HG02852 (cell line): Measurements from ENCODE around the gene KCNE2.

ENCODE experiments used
- ATAC-seq: cut with Tn5 transposase; IDR thresholded peaks from one replicate; pipeline ENCODE4 v1.9.1; 2021; ENCODE audit warnings: mild to moderate bottlenecking, moderate library complexity; ENCODE audit not compliant: unreplicated experiment

Gene KCNE2

GRCh38 chr21:34363733-34364132, at the start of gene KCNE2:
KCNE2 (plus strand) TSS chr21:34364006; CDS start chr21:34370479, 6,473 bp downstream.
- ATAC-seq, result no peak

DNA sequence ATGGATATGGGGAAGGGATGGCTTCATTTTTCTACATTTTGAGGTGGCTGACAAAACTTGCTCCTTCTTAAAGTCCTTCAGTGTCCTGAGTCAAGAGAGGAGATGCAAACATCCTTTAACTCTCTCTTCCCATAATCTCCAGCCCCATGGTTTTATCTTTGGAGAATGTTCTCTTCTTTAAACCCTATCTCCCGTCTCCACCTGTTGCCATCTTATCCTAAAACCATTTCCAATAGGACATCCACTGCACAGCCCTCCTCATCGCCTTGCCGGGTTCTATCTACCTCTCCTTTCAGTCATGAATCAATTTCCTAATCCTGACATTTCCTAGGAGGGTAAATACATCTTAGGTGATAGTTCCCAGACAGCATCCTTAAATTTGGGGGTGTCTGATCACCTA, 44.2 kb upstream of the KCNE2 start:
- ATAC-seq, result no peak

GRCh38 chr21:34320011-34320410, 43.8 kb upstream of the KCNE2 start:
- ATAC-seq, result no peak

DNA sequence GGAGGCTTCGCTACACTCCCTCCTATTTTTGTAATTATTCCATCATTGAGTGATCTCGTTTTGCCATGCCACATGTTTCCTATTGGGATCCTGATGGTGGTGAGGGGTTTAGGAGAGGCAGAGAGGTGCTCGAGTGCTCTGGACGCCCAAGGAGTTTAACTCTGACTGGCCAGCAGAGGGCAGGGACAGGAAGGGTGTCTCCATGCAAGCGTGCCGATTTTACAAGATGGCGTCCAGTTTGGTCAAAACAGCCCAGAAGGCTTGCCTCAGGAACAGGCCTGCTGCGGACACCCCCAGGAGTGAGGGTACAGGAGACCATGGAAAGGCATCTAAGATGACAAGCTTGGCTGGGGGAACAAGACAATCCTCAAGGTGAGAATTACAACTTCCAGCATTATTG, 33.8 kb upstream of the KCNE2 start:
- no peak for ATAC-seq

- ATAC-seq, result no peak
These were observed 32.1 kb upstream of the KCNE2 start for GRCh38 chr21:34331726-34332125.

GRCh38 chr21:34332347-34332746, 31.5 kb upstream of the KCNE2 start:
- no peak for ATAC-seq

- ATAC-seq, result no peak
These were observed 30.6 kb upstream of the KCNE2 start for GRCh38 chr21:34333121-34333739.

- no peak for ATAC-seq
These were observed 28.5 kb upstream of the KCNE2 start for GRCh38 chr21:34335316-34335715.

GRCh38 chr21:34336245-34336644, 27.6 kb upstream of the KCNE2 start:
- ATAC-seq, result no peak

- no peak for ATAC-seq
These were observed 26.9 kb upstream of the KCNE2 start for GRCh38 chr21:34336756-34337391.

- no peak for ATAC-seq
These were observed 26.1 kb upstream of the KCNE2 start for GRCh38 chr21:34337741-34338140.

- no peak for ATAC-seq
These were observed 25.6 kb upstream of the KCNE2 start for GRCh38 chr21:34338226-34338625.

GRCh38 chr21:34340061-34340460, 23.7 kb upstream of the KCNE2 start:
- ATAC-seq, result no peak

GRCh38 chr21:34342476-34342875, 21.3 kb upstream of the KCNE2 start:
- no peak for ATAC-seq

- ATAC-seq, result no peak
These were observed 20.5 kb upstream of the KCNE2 start for GRCh38 chr21:34343347-34343746.

GRCh38 chr21:34343838-34344381, 19.9 kb upstream of the KCNE2 start:
- ATAC-seq, result no peak

DNA sequence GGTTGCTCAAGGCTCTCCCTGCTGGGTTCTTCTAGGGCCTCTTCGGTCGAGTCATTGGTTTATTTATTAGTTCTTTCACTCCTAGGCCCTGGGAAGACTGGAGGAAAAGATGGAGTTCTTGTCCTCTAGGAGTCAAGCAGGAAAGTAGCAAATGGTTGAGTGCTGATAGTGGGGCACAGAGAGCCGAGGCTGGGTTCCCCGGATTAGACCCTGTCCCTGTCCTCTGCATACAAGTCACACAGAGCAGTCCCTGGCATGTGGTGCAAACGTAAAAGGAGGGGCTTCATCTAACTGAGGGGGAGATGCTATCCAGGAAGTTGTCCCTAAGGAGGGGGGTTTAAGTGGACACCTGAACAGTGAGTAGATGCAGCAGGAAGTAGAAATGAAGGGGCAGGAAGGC, 19.2 kb upstream of the KCNE2 start:
- no peak for ATAC-seq

DNA sequence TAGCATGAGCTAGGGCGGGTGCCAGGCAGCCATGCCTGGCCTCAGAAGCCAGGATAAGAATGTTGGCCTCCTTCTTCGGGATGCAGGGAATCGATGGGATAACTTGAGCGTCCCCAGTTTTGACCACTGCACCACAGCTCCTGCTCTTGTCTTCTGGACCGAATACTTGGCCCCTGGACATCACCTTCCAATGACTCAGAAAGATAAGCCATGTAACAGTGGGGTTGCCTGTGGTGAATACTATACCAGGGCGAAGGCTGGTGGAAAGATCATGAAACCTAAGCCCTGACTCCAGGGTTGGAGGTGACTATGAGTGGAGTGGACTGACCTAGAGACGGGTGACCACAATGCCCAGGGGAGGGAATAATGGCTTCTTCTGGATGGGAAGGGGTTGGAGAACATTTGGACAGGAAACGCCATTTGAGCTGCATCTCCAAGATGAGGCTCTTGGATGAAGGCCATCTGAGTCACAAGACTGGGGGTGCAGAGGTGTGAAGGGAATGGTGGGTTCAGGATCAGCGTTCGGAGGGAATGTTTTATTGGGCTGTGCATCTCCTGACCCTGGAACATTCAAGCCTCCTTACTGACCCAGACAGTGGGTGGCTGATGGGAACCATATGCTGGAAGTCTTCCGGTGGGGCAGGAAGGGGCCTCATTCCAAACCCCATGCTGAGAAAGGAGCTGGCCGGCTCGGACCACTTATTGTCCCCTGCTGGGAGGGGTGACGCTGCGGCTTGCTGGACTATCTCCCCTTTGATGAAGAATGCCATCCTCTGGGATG, 18.5 kb upstream of the KCNE2 start:
- ATAC-seq, result no peak

GRCh38 chr21:34345892-34346291, 17.9 kb upstream of the KCNE2 start:
- ATAC-seq, result no peak

DNA sequence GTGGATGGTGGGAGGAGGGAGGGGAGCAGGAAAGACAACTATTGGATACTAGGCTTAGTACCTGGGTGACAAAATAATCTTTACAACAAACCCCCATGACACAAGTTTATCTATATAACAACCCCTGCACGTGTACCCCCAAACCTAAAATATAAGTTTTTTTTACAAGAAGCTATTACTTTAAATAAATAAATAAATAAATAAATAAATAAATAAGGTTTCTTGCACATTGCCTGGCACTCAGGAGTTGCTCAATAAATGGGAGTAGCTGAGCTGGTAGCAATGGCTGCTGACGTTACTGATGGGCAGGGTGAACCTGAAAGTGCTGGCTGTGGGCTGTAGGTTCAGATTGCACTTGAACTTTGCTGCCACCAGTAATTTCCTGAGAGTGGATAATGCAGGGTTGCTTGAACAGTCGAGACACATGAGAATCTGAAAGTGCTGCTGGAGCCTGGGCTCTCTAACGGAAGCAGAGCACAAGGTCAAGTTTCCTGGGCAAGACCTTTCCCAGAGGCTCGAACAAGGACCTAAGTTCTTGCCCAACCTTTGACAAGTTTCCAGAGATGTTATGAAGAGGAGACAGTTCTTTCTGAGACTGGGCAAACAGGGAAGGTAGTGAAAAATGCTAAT, 14.8 kb upstream of the KCNE2 start:
- no peak for ATAC-seq

DNA sequence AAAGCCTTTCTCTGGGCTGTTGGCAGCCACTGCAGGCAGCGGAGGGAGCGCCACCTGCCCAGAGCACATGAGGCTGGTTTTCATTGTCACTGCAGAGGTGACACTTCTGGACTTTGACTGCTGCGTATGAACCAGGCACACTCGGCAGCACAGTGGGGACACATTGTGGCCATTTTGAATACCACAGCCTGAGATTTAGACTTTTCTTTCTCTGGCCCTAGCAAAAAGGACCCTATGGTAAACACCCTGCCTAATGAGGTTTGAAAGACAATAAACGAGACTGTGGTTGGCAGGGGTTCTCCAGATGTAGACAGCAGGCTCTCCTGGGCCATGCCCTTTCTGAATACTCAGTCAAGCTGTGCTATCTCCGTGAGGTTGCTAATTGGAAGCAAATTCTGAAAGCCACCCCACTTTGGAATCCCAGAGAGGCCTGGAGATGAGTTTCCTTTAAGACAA, 12.0 kb upstream of the KCNE2 start:
- peak; percentile 75 for ATAC-seq
